GM12891 (cell line): ENCODE measurements around the gene USP25.

Experiments used
- POLR2A ChIP-seq: IDR thresholded peaks from 2 replicates; pipeline ENCODE4 v1.6.1; 2011; ENCODE audit warnings: low read depth, low read length, control low read depth
- POLR2AphosphoS5 ChIP-seq: IDR thresholded peaks from 2 replicates; pipeline ENCODE4 v1.6.1; 2011; ENCODE audit warnings: low read depth, low read length, control low read depth
- POU2F2 ChIP-seq: IDR thresholded peaks from 2 replicates; pipeline ENCODE4 v1.6.1; 2011; ENCODE audit warnings: low read depth, mild to moderate bottlenecking, control low read depth, low read length, moderate library complexity
- TAF1 ChIP-seq: IDR thresholded peaks from 2 replicates; pipeline ENCODE4 v1.6.1; 2011; ENCODE audit warnings: low read depth, low read length, control low read depth

DNA sequence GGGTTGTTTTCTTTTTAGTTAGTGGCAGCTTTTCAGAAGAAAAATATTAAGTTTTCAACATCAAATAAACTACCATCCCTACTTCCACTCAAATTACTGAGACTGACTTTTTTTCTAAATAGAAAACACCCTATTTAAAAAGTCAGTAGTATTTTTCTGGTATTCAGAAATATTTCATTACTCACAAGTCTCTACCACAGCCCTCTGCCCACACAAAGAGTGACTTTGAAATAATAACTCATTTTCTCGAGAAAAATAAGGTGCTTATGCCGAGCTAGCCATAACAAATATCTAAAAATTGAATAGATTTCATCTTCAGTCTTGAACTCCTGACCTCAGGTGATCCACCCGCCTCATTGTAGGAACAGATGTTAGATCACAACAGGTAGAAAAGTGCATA is 41.8 kb upstream of the USP25 start:
- no peak for TF ChIP-seq POLR2A
- no peak for TF ChIP-seq POLR2AphosphoS5
- TF ChIP-seq POU2F2, result no peak
- TF ChIP-seq TAF1, result no peak
